ENCODE measurements around the gene BNC2.

BNC2 gene

GRCh38 chr9:16396389-16396788 is 474.1 kb downstream of the BNC2 start:
- DNase-seq = no peak

- no peak for DNase-seq
Measured at GRCh38 chr9:16391369-16391768, 479.1 kb downstream of the BNC2 start.

- no peak for DNase-seq
Measured at GRCh38 chr9:16387382-16387781, 483.1 kb downstream of the BNC2 start.

GRCh38 chr9:16386827-16387077 is 483.7 kb downstream of the BNC2 start:
- DNase-seq = no peak

GRCh38 chr9:16386007-16386826 is 484.3 kb downstream of the BNC2 start:
- no peak for DNase-seq

- DNase-seq = no peak
Measured at GRCh38 chr9:16385590-16385989, 484.9 kb downstream of the BNC2 start.

GRCh38 chr9:16384993-16385392 is 485.5 kb downstream of the BNC2 start:
- DNase-seq = no peak

GRCh38 chr9:16377311-16377710 is 493.2 kb downstream of the BNC2 start:
- no peak for DNase-seq

GRCh38 chr9:16371306-16371705 is 499.2 kb downstream of the BNC2 start:
- no peak for DNase-seq

GRCh38 chr9:16370647-16371046 is 499.8 kb downstream of the BNC2 start:
- no peak for DNase-seq

- DNase-seq = no peak
Measured at GRCh38 chr9:16369427-16369826, 501.0 kb downstream of the BNC2 start.

GRCh38 chr9:16368237-16369087 is 502.0 kb downstream of the BNC2 start:
- no peak for DNase-seq

GRCh38 chr9:16367605-16368231 is 502.8 kb downstream of the BNC2 start:
- DNase-seq = no peak

GRCh38 chr9:16364347-16364746 is 506.1 kb downstream of the BNC2 start:
- no peak for DNase-seq

- no peak for DNase-seq
Measured at GRCh38 chr9:16363916-16364315, 506.6 kb downstream of the BNC2 start.

GRCh38 chr9:16363073-16363781 is 507.2 kb downstream of the BNC2 start:
- no peak for DNase-seq

GRCh38 chr9:16361939-16362338 is 508.5 kb downstream of the BNC2 start:
- DNase-seq = no peak

- DNase-seq = no peak
Measured at GRCh38 chr9:16361118-16361517, 509.4 kb downstream of the BNC2 start.

GRCh38 chr9:16360247-16360646 is 510.2 kb downstream of the BNC2 start:
- no peak for DNase-seq

All from MV-4-11 (cell line).